ENCODE measurements around the gene UPK1B.
A peak's percentile ranks its signal among the peaks of the same experiment; 100 is the strongest.

Gene UPK1B

GRCh38 chr3:119205685-119206084 is 32.3 kb downstream of the UPK1B start:
- CTCF ChIA-PET, result interaction anchor here (1.0 to 2.4 kb wide), 2 partner anchors 11 to 322 kb away, joined by 3 to 5 read pairs; no protein-coding TSS in a partner anchor
- POLR2A ChIA-PET, result no interaction called here
- no peak for TF ChIP-seq CTCF (IDR thresholded peaks at IDR 0.05; ENCODE audit: control extremely low read depth, extremely low read depth, low read depth, missing control alignments)
- DNase-seq (ENCODE audit: extremely low spot score), result no peak

- no peak for DNase-seq (ENCODE audit: extremely low spot score)
- POLR2A ChIA-PET, result no interaction called here
- CTCF ChIA-PET, result interaction anchor here (0.8 to 2.0 kb wide), 3 partner anchors 9 to 39 kb away, joined by 3 to 6 read pairs (median 5); no protein-coding TSS in a partner anchor
- TF ChIP-seq CTCF (IDR thresholded peaks at IDR 0.05; ENCODE audit: control extremely low read depth, extremely low read depth, low read depth, missing control alignments), result no peak
Measured at GRCh38 chr3:119206611-119207511, 33.5 kb downstream of the UPK1B start.

GRCh38 chr3:119207512-119207875 is 34.1 kb downstream of the UPK1B start:
- TF ChIP-seq CTCF (IDR thresholded peaks at IDR 0.05; ENCODE audit: control extremely low read depth, extremely low read depth, low read depth, missing control alignments), result no peak
- POLR2A ChIA-PET, result no interaction called here
- CTCF ChIA-PET, result interaction anchor here (0.8 to 2.0 kb wide), 3 partner anchors 10 to 38 kb away, joined by 3 to 6 read pairs (median 5); no protein-coding TSS in a partner anchor
- no peak for DNase-seq (ENCODE audit: extremely low spot score)

GRCh38 chr3:119211193-119211592 is 37.8 kb downstream of the UPK1B start:
- DNase-seq (ENCODE audit: extremely low spot score), result no peak
- CTCF ChIA-PET, result interaction anchor here (0.8 to 2.0 kb wide), 5 partner anchors 9 to 36 kb away, joined by 3 to 7 read pairs (median 3); partner anchors contain the start of gene B4GALT4
- POLR2A ChIA-PET, result no interaction called here
- no peak for TF ChIP-seq CTCF (IDR thresholded peaks at IDR 0.05; ENCODE audit: control extremely low read depth, extremely low read depth, low read depth, missing control alignments)

- no peak for TF ChIP-seq CTCF (IDR thresholded peaks at IDR 0.05; ENCODE audit: control extremely low read depth, extremely low read depth, low read depth, missing control alignments)
- ChIA-PET CTCF (interaction anchor here (1.0 to 2.0 kb wide), 4 partner anchors 9 to 29 kb away, joined by 3 to 7 read pairs (median 4); partner anchors contain the start of gene B4GALT4), POLR2A (no interaction called here)
- DNase-seq (ENCODE audit: extremely low spot score), result no peak
Measured at GRCh38 chr3:119211803-119212202, 38.4 kb downstream of the UPK1B start.

GRCh38 chr3:119219069-119219468 is 45.7 kb downstream of the UPK1B start:
- CTCF ChIA-PET, result interaction anchor here (1.0 to 10.8 kb wide), 4 partner anchors 9 to 337 kb away, joined by 5 to 74 read pairs (median 6); partner anchors contain the start of gene B4GALT4
- POLR2A ChIA-PET, result no interaction called here
- peak; percentile 48 for DNase-seq (ENCODE audit: extremely low spot score)
- no peak for TF ChIP-seq CTCF (IDR thresholded peaks at IDR 0.05; ENCODE audit: control extremely low read depth, extremely low read depth, low read depth, missing control alignments)
